GM12892 (cell line): ENCODE measurements around the gene ZNF248.

Experiments
- POLR2A ChIP-seq: IDR thresholded peaks from 2 replicates; pipeline ENCODE4 v1.6.1; 2011; ENCODE audit warnings: low read depth, low read length, control low read depth
- POLR2AphosphoS5 ChIP-seq: IDR thresholded peaks from 2 replicates; pipeline ENCODE4 v1.6.1; 2011; ENCODE audit warnings: low read depth, low read length, control low read depth

DNA sequence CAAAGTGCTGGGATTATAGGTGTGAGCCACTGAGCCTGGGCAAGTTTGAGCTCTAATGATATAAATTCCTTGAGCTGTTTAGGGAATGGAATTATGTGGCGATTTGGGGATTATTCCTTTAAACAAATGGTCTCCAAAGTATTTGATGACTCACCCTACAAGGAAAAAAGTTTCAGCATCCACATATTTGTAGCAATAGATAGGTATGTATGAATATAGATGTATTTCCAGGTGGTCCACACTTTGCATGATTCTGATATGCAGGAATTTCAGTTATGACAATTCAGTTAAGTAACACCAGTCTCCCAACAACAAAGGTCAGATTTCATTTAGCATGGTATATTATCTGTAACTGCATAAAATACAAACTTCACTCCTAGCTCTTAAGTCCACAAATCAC is 92.2 kb downstream of the ZNF248 start:
- no peak for TF ChIP-seq POLR2A
- TF ChIP-seq POLR2AphosphoS5: no peak
